PC-9 (cell line): Measurements from ENCODE around the gene RBFOX2. TPM values are rescaled to one million over a fixed set of nuclear protein-coding genes. Genes with fewer than 3 reads are reported as not detected.

Source experiments
- BruUV-seq: library from RNA; stranded (reverse); fragments of 400-500 nt; replicated peaks from 2 replicates; lab custom pipeline; 2021; lab: Mats Ljungman, UMichigan
- CTCF ChIA-PET: fragments of 300-600 bp; sonication (Branson Sonifier 250); formaldehyde crosslinking; loops from one replicate; lab custom pipeline; 2022; ENCODE audit warnings: antibody characterized with exemption; lab: Charles Lee
- POLR2A ChIA-PET: fragments of 300-600 bp; sonication (Branson Sonifier 250); formaldehyde crosslinking; loops from one replicate; lab custom pipeline; 2022; ENCODE audit warnings: antibody characterized with exemption; ENCODE audit not compliant: unreplicated experiment; lab: Charles Lee
- DNase-seq, 2 experiments: peaks; one replicate each; pipeline versions ENCODE4 v3.0.0 to v3.0.0-alpha.2; 2015 to 2022; ENCODE audit warnings: mixed read lengths in 1 of 2
- H2AFZ ChIP-seq: fragments of 200-600 bp; sonication (generic); 2 replicates; pipeline ENCODE4 v1.8.1; 2017; ENCODE audit warnings: antibody characterized with exemption
- H3F3A ChIP-seq: fragments of 200-600 bp; sonication (generic); 2 replicates; pipeline ENCODE4 v1.8.1; 2017; ENCODE audit warnings: antibody characterized with exemption, mild to moderate bottlenecking, low read depth; ENCODE audit not compliant: insufficient read depth
- H3K27ac ChIP-seq: fragments of 200-600 bp; sonication (generic); 2 replicates; pipeline ENCODE4 v1.6.1; 2016; ENCODE audit warnings: mixed run types
- H3K27me3 ChIP-seq: fragments of 200-600 bp; sonication (generic); 2 replicates; pipeline ENCODE4 v1.6.1; 2016; ENCODE audit warnings: low read depth, mixed run types; ENCODE audit not compliant: insufficient read depth
- H3K36me3 ChIP-seq: fragments of 200-600 bp; sonication (generic); 2 replicates; pipeline ENCODE4 v1.6.1; 2016; ENCODE audit warnings: low read depth, mixed run types
- H3K4me1 ChIP-seq: fragments of 200-600 bp; sonication (generic); replicated peaks from 2 replicates; pipeline ENCODE4 v1.6.1; 2016; ENCODE audit warnings: mixed run types; ENCODE audit not compliant: insufficient read depth
- H3K4me2 ChIP-seq: fragments of 200-600 bp; sonication (generic); 2 replicates; pipeline ENCODE4 v1.6.1; 2017; ENCODE audit warnings: mixed run types
- H3K4me3 ChIP-seq: fragments of 200-600 bp; sonication (generic); 2 replicates; pipeline ENCODE4 v1.6.1; 2016; ENCODE audit warnings: mixed run types
- H3K79me2 ChIP-seq: fragments of 200-600 bp; sonication (generic); 2 replicates; pipeline ENCODE4 v1.6.1; 2017; ENCODE audit warnings: low read depth, mixed run types
- H3K9me2 ChIP-seq: fragments of 200-600 bp; sonication (generic); 2 replicates; pipeline ENCODE4 v1.8.1; 2017; ENCODE audit warnings: mild to moderate bottlenecking; ENCODE audit not compliant: insufficient read depth
- H3K9me3 ChIP-seq: fragments of 200-600 bp; sonication (generic); 2 replicates; pipeline ENCODE4 v1.8.1; 2016; ENCODE audit warnings: low read depth; ENCODE audit not compliant: insufficient read depth
- H4K20me1 ChIP-seq: fragments of 200-600 bp; sonication (generic); 2 replicates; pipeline ENCODE4 v1.8.1; 2017; ENCODE audit not compliant: insufficient read depth
- CTCF ChIP-seq: fragments of 200-600 bp; sonication (generic); conservative IDR thresholded peaks from 2 replicates; pipeline ENCODE4 v1.6.1; 2017; ENCODE audit warnings: mixed run types, antibody characterized with exemption, mild to moderate bottlenecking, moderate library complexity
- EZH2 ChIP-seq: fragments of 200-600 bp; sonication (generic); IDR thresholded peaks from 2 replicates; pipeline ENCODE4 v1.8.0; 2017; ENCODE audit warnings: antibody characterized with exemption, low read depth
- intact Hi-C: fragments of 100-400 bp; cut with micrococcal nuclease; formaldehyde crosslinking; loops from one replicate; pipeline ENCODE4 v1.10.0; 2022; ENCODE audit not compliant: unreplicated experiment
- total RNA-seq: library from RNA; stranded (reverse); gene quantifications from 2 replicates; pipeline ENCODE4 v1.2.3, GENCODE V29; 2021

RBFOX2 gene
- total RNA-seq, 1 experiment from 2014 or later: 109 TPM

DNA sequence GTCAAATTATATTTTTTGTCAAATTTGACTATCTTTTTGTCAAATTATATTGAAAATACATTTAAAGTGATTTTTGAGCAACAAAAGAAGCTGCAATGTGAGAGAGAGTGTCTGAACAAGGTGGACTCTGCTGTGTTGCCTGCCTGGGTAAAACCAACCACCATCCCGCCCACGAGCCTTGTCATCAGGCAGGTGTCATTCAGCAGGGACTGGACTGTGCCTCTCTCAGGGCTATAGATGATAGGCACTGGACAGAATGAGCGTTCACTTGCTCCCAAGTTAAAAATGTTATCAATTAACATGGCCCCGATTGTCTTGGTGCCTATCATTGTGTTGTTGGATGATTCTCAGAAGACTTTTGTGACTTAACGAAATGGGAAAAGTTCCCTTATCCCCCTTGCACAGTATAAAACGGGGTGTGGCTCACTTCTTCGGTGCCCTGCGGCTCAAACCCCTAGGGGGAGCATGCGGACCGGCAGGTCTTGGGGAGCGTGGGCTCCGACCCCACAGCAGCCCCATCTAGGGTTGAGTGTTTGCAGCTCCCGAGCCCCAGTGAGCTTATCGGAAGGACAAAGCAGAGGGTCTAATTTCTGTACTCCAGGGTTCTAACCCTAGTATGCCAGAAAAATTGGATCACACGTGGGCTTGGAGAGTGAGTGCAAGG lies 309.3 kb downstream of the RBFOX2 start:
- no peak for TF ChIP-seq EZH2
- no peak for TF ChIP-seq CTCF
- no peak overlapping the region for H2AFZ ChIP-seq
- ChIA-PET CTCF (no interaction called here), POLR2A (no interaction called here)
- no peak for DNase-seq
- H3K27ac ChIP-seq: no peak overlapping the region
- BruUV-seq: no TSS peak
- no peaks in the 10 kb centered on the region for H3K27me3 ChIP-seq
- intact Hi-C loops: no loop called here
- no peaks in the 10 kb centered on the region for H3F3A ChIP-seq
- H4K20me1 ChIP-seq: no peaks in the 10 kb centered on the region
- H3K4me2 ChIP-seq: no peak overlapping the region
- H3K4me1 ChIP-seq: no peaks in the 10 kb centered on the region
- no peaks in the 10 kb centered on the region for H3K9me3 ChIP-seq
- H3K4me3 ChIP-seq: no peak overlapping the region
- no peaks in the 10 kb centered on the region for H3K9me2 ChIP-seq
- H3K36me3 ChIP-seq: no peaks in the 10 kb centered on the region
- no peaks in the 10 kb centered on the region for H3K79me2 ChIP-seq

- H3K4me2 ChIP-seq: no peak within 1 kb of the TSS
- no peaks in the 10 kb centered on the region for H3K4me1 ChIP-seq
- no peaks in the 10 kb centered on the region for H3K36me3 ChIP-seq
- TF ChIP-seq CTCF: no peak
- TF ChIP-seq EZH2: no peak
- H3K79me2 ChIP-seq: no peaks in the 10 kb centered on the region
- no peak for DNase-seq
- H3F3A ChIP-seq: no peaks in the 10 kb centered on the region
- H3K27me3 ChIP-seq: no peaks in the 10 kb centered on the region
- no peaks in the 10 kb centered on the region for H4K20me1 ChIP-seq
- H3K4me3 ChIP-seq: no peak within 1 kb of the TSS
- intact Hi-C loops: no loop called here
- no peak within 1 kb of the TSS for H2AFZ ChIP-seq
- 0 out of 2 replicates have a peak, but pooled peaks cover 3% of the 10 kb centered on the region for H3K9me3 ChIP-seq
- H3K9me2 ChIP-seq: no peaks in the 10 kb centered on the region
- POLR2A ChIA-PET: interaction anchor here (0.6 kb wide), 1 partner anchor 188 kb away, joined by 12 read pairs; no protein-coding TSS in a partner anchor
- CTCF ChIA-PET: no interaction called here
- BruUV-seq: no TSS peak
- H3K27ac ChIP-seq: no peak within 1 kb of the TSS
Observed at GRCh38 chr22:35717572-35717971, 311.1 kb downstream of the RBFOX2 start, which contains the start of gene APOL5. Gene APOL5 (plus strand): TSS chr22:35717872. CDS start chr22:35717872, 0 bp downstream.

- ChIA-PET POLR2A (no interaction called here), CTCF (no interaction called here)
- Histone ChIP-seq H3K36me3 (no peaks in the 10 kb centered on the region), H3K27me3 (no peaks in the 10 kb centered on the region), H3K79me2 (no peaks in the 10 kb centered on the region), H3K4me3 (no peak overlapping the region), H3K9me3 (0 out of 2 replicates have a peak, but pooled peaks cover 4% of the 10 kb centered on the region), H3K27ac (no peak overlapping the region), H3F3A (no peaks in the 10 kb centered on the region), H3K4me1 (no peaks in the 10 kb centered on the region), H2AFZ (no peak overlapping the region), H3K9me2 (no peaks in the 10 kb centered on the region), H3K4me2 (no peak overlapping the region), H4K20me1 (no peaks in the 10 kb centered on the region)
- DNase-seq: no peak
- intact Hi-C loops: no loop called here
- BruUV-seq: no TSS peak
- TF ChIP-seq CTCF (no peak), EZH2 (no peak)
Observed at GRCh38 chr22:35712672-35713071, 316.0 kb downstream of the RBFOX2 start.
